GM12878 (cell line): ENCODE measurements around the gene FLOT1. TPM values are rescaled to one million over a fixed set of nuclear protein-coding genes. Genes with fewer than 3 reads are reported as not detected.

Experiments
- ATF7 ChIP-seq: fragments of 450-650 bp; IDR thresholded peaks from 2 replicates; pipeline ENCODE4 v1.6.1; 2016; ENCODE audit warnings: low read depth, mild to moderate bottlenecking
- CREM ChIP-seq: IDR thresholded peaks from 2 replicates; pipeline ENCODE4 v1.6.1; 2014; ENCODE audit warnings: antibody characterized with exemption, low read depth
- FOXM1 ChIP-seq: IDR thresholded peaks from 2 replicates; pipeline ENCODE4 v1.6.1; 2012; ENCODE audit warnings: low read depth, mild to moderate bottlenecking, inconsistent platforms, low read length, moderate library complexity
- KDM1A ChIP-seq: fragments of 200-600 bp; sonication (generic); IDR thresholded peaks from 2 replicates; pipeline ENCODE4 v1.6.1; 2016; ENCODE audit warnings: borderline replicate concordance
- NFYB ChIP-seq: IDR thresholded peaks from 2 replicates; pipeline ENCODE4 v1.6.1; 2011; ENCODE audit warnings: low read depth, mild to moderate bottlenecking, low read length, improper control_type of control experiment, moderate library complexity; ENCODE audit not compliant: insufficient read depth
- POLR2AphosphoS2 ChIP-seq: IDR thresholded peaks from 2 replicates; pipeline ENCODE4 v1.6.1; 2011; ENCODE audit warnings: low read depth, mild to moderate bottlenecking, low read length, improper control_type of control experiment, moderate library complexity
- RELB ChIP-seq: fragments of 450-650 bp; IDR thresholded peaks from 2 replicates; pipeline ENCODE4 v1.6.1; 2017; ENCODE audit warnings: low read depth, mild to moderate bottlenecking, moderate library complexity
- SP1 ChIP-seq: IDR thresholded peaks from one replicate; pipeline ENCODE4 v1.6.1; 2011; ENCODE audit warnings: low read depth, low read length
- SPI1 ChIP-seq: IDR thresholded peaks from 2 replicates; pipeline ENCODE4 v1.6.1; 2011; ENCODE audit warnings: low read depth, mild to moderate bottlenecking, low read length, moderate library complexity, borderline replicate concordance; ENCODE audit not compliant: insufficient read depth
- YY1 ChIP-seq: IDR thresholded peaks from 2 replicates; pipeline ENCODE4 v1.6.1; 2011; ENCODE audit warnings: low read depth, mild to moderate bottlenecking, low read length
- ZNF24 ChIP-seq: fragments of 450-650 bp; IDR thresholded peaks from 2 replicates; pipeline ENCODE4 v1.6.1; 2017; ENCODE audit warnings: antibody characterized with exemption, mild to moderate bottlenecking
- ZSCAN29 ChIP-seq: fragments of 450-650 bp; IDR thresholded peaks from 2 replicates; pipeline ENCODE4 v1.6.1; 2017; ENCODE audit warnings: mild to moderate bottlenecking, moderate library complexity
- polyA plus RNA-seq, 11 experiments: library from polyadenylated mRNA; depleted of rRNA in 4 of 11; unstranded in 6 of 11; stranded (reverse) in 5 of 11; fragments of >200 nt; fragmentation: Nextera tagmentation in 4 of 11; fragmentation: Illumina TruSeq in 1 of 11; extraction: Ambion mirVana in 4 of 11; extraction: Trizol in 1 of 11; gene quantifications; 1 replicate in 1 of 11; 2 replicates in 10 of 11; pipeline versions ENCODE4 v1.2.1 to v1.2.3, GENCODE V29; 2011 to 2016; ENCODE audit warnings: inconsistent platforms in 2 of 11, missing spikeins in 2 of 11, low read depth in 1 of 11
- total RNA-seq, 4 experiments: library from RNA; depleted of rRNA in 3 of 4; stranded (reverse); fragments of >200 nt in 3 of 4; fragmentation: Illumina TruSeq in 1 of 4; extraction: Trizol in 1 of 4; gene quantifications; 2 replicates each; pipeline versions ENCODE4 v1.2.1 to v1.2.3, GENCODE V29; 2013 to 2021

Gene FLOT1
- total and polyA plus RNA-seq, 10 of the 15 experiments (the other 5 are each of a cell fraction or from before 2014, with no cell fraction given): 12.3 to 153 (median 112) TPM

- peak; percentile 97 for TF ChIP-seq RELB
- TF ChIP-seq ZSCAN29: no peak
- TF ChIP-seq KDM1A: no peak
- TF ChIP-seq SPI1: peak; percentile 17; the same call in 1 of the 2 replicates
- peak; percentile 35 for TF ChIP-seq SP1
- 0 out of 2 replicates have a peak, but pooled peaks have one; percentile 12 for TF ChIP-seq FOXM1
- TF ChIP-seq ATF7: peak; percentile 95
- no peak for TF ChIP-seq ZNF24
- TF ChIP-seq NFYB: no peak
- no peak for TF ChIP-seq POLR2AphosphoS2
- TF ChIP-seq YY1: 0 out of 2 replicates have a peak, but pooled peaks have one; percentile 6
- TF ChIP-seq CREM: no peak
Measured at GRCh38 chr6:30767158-30767943, 24.9 kb upstream of the FLOT1 start (continued).
